HG03469 (cell line): ENCODE results near the gene TMEM220.
"Not testable (repeated sequence)": the region's sequence is repeated elsewhere in the genome, so short reads cannot be mapped to it uniquely, and the experiment has no call there.

Experiments
- ATAC-seq: cut with Tn5 transposase; IDR thresholded peaks from one replicate; pipeline ENCODE4 v1.9.1; 2021; ENCODE audit warnings: mild to moderate bottlenecking, moderate library complexity, moderate number of reproducible peaks; ENCODE audit not compliant: unreplicated experiment

Gene TMEM220

DNA sequence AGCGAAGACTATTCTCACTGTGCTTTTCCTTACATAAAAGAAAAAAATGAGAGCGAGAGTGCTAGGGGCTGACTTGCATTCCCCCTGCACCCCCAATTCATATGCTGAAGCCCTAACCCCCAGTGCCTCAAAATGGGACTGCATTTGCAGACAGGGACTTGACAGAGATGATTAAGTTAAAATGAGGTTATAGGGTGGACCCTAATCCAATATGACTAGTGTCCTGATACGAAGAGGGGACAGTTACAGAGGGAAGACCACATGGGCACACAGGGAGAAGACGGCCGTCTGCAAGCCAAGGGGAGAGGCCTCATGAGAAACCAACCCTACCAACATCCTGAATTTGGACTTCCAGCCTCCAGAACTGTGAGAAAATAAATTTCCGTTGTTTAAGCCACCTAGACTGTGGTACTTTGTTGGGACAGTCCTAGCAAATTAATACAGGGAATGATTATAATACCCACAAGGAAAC, 1.6 kb upstream of the TMEM220 start:
- no peak for ATAC-seq

DNA sequence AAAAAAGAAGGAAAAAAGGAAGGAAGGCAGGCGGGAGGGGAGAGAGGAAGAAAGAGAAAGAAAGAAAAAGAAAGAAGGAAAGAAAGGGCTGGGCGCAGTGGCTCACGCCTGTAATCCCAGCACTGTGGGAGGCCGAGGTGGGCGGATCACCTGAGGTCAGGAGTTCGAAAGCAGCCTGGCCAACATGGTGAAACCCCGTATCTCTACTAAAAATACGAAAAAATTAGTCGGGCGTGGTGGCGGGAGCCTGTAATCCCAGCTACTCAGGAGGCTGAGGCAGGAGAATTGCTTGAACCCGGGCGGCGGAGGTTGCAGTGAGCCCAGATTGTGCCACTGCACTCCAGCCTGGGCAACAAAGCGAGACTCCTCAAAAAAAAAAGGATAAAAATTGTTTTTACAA, 424 bp upstream of the TMEM220 start:
- not testable (repeated sequence) for ATAC-seq

DNA sequence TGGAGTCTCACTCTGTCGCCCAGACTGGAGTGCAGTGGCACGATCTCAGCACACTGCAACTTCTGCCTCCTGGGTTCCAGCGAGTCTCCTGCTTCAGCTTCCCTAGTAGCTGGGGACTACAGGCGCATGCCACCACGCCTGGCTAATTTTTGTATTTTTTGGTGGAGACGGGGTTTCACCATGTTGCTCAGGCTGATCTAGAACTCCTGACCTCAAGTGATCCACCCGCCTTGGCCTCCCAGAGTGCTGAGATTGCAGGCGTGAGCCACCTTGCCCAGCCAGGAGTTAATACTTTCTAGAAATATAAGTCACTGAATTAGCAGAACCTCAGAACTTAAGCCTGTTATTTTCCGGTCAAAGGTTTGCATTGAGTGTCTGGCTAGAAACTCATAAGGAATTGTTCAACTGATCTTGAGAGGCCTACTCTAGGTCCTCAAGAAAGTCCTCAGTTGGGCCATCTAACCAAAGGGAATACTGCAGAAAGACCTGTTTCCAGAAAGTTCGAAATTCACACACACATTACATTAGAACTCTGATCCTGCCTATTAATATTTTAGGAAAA, 1.4 kb downstream of the TMEM220 start:
- no peak for ATAC-seq

DNA sequence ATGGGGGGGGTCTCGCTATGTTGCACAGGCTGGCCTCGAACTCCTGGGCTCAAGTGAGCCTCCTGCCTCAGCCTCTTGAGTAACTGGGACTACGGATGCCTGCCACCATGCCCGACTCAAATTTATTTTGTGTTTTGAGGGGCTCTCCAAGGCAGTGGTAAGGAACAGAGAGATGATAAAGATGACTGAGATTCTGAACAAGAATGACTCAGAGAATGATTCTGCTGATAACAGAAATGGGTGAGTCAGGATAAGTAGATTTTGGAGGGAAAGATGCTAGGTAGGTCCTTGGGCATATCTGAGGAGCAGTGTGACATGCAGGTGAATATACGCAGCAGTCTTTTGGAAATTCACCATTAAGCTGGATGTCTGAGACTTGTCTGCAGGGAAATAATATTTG, 2.6 kb downstream of the TMEM220 start:
- no peak for ATAC-seq

DNA sequence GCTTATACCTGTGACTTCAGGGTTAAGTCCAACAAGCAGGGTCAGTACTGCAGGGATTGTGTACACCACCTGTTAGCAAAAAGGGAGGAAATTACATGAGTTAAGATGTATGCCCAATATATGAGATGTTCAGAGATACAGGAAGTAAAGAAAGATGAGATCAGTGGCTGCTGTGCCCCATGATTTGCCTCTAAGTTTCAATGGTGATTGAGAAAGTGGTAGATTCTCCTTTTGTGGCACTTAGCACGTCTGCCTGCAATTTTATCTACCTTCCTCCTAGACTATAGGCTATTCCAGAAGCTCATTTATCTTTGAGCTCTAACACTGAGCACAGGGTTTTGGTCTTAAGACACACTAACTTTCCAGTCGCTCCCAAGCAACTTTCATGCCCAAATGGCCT, 3.6 kb downstream of the TMEM220 start:
- no peak for ATAC-seq

DNA sequence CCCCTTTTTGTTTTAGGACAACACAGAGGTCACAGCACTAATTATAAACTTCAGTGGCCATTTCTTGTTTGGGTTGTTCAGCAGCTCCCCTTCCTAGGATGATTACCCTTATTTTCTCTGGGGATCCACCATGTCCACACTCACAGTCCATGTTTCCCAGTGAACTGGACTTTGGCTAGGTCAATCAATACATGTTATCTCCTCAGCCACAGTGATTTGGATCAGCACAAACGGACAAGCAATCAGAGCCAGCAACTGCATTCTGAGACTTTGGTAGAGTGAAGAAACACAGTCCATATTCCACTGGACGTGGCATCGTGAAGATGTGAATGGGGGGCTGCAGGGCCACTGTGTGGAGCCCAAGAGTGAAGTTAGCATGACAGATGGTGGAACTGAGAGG, 4.6 kb downstream of the TMEM220 start:
- no peak for ATAC-seq

DNA sequence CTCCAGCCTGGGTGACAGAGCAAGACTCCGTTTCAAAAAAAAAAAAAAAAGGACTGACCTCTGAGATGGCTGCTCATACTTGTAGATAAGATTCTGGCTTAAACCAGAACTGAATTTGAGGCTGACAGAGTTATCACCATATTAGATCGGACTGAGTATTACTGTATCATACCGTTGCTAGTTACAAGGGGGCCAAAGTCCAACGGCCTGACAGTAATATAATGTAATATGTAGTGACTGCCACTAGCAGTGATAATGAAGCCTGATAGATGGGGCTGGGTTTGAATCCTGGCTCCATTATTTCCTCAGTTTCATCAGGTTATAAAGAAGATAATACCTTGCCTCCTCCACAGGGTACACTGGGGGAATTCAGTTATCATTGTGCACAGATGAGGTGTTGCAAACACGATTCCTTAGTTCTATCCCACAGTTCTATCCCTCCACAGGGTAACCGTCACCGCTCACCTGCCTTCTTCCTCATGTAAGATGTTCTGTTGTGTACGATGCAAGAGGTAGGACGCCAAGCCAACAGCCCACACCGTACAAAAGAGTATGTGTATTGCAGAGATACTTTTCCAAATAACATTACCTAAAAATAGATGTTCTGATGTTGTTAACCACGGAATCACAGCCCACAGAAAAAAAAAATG, 5.2 kb downstream of the TMEM220 start:
- ATAC-seq, result no peak

DNA sequence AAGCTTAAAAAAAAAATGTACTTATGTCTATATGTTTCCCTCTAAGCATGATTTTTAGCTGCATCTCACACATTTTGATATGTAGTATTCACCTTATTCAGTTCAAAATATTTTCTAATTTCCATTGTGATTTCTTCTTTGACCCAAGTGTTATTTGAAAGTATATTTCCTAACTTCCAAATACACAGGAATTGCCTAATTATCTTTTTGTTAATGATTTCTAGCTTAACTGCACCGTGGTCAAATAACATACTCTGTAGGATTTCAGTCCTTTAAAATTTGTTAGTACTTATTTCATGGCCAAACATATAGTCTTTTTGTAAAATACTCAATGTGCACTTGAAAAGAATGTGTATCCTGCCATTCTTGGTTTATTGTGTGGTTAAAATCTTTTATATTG, 11.3 kb downstream of the TMEM220 start:
- no peak for ATAC-seq

DNA sequence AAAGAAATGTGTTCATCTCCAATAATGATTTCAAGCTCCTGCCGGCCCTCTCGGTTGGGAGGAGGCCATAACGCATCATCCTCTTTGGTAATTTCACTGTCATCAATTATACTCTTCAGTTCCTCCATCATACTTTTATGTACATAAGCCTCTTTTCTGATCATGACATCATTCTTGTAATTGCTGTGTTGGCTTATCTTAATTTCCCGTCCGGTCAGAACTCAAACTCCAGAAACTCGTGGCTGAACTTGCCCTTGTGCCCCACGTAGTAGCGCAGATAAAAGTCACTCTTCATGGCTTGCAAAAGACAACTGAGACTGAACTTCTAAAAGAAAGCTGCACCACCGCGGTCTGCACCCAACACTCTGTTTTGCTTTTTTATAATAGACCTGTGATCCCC, 13.6 kb downstream of the TMEM220 start:
- ATAC-seq, result no peak

DNA sequence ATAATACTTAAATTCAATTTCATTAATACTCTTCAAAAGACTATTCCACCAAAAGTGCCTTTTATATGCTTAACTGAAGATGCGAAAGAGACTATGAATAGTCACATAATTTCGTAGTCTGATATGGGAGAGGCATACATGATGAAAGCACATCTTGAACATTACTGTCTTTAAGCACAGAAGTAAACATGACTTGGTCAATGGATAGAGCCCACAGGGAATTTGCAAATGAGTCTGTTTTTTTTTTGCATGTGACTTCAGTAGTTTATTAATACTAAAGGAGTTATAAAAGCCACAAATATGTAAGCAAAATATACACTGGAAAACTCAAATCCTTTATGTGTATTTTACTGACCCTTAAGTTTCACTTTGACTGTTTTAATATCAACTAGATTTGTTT, 16.5 kb downstream of the TMEM220 start:
- ATAC-seq, result no peak

DNA sequence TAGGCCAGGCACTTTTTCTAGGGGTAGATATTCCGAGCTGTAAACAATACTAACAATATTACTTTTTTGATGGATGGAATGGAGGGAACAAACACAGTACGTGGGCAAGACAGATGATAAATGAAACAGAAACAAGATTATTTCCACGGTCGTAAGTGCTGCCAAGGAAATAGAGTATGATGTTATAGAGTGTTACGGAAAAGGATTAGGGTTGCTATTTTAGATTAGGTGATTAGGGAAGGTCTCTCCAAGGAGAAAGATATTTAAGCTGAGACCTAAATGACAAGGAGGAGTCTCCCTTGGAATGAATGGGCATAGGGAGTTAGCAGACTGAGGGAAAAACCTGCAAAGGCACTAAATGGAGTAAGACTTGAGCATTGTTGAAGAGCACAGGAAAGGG, 24.1 kb downstream of the TMEM220 start:
- ATAC-seq, result no peak

DNA sequence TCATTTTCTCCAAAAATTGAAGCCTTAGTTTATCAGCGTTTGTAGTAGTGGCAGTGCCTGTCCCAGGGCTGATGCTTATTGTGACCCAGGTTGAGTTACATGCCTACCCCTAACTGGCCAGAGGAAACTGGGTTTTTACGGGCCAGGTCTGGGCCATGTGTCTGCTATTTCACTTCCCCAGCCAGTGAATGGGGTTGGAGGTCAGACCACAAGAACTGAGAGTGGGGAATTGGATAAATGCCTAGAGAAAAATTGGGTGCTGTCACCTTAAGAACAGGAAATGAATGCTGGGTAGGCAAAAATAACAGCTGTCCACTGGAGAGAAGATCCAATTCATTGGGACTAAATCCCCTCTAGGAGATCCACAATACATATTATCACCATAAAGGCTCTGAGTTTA, 27.2 kb downstream of the TMEM220 start:
- no peak for ATAC-seq

DNA sequence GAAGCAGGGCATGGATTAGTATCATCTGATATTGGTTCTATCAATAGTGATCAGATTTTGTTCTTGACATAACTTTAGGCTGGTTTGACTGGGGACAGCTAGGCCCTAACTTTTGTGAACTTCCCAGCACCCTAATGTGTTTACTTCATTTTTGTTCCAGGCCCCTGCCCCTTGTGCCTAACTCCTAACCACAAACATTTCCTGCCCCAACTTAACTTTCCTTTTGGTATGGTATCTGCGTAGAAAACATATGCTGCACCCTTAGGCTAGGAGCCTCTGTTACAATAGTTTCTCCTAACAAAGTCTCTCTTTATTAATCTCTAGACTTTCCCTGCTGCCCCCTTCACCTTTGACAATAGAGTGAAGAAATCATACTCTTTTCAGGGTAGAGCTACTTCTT, 30.0 kb downstream of the TMEM220 start:
- ATAC-seq, result no peak

DNA sequence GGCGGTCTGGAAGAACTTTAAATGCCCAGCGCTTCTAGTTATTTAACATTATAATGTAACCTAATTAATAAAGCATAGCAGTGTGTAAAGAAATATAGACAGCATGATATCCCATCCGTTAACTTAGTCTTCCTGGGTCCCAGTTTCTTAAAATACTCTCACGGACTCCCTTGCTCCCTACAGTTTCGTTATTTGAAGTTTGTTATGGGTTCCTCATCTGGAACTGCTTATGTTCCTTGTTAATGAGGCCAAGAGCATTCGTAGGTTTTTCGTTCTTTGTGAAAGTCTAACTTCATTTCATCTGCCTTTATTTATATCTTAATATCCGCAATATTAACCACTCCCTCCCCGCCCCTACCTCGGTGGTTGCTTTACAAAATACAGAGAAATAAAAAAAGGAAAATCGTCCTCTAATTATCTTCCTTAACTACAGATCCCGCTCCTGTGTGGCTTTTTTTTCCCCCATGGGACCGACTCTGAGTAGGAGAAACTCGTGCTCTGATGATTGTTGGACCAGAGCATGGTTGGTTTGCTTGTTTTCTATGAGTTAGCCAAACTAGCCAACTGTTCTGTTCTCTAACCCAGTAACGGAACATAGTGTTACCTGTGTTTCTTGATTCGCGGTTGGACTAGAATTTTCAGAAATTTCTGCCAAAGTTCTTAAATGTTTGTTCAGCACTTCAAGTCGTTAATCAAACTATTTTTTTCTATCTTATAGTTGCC, 31.6 kb downstream of the TMEM220 start:
- no peak for ATAC-seq

DNA sequence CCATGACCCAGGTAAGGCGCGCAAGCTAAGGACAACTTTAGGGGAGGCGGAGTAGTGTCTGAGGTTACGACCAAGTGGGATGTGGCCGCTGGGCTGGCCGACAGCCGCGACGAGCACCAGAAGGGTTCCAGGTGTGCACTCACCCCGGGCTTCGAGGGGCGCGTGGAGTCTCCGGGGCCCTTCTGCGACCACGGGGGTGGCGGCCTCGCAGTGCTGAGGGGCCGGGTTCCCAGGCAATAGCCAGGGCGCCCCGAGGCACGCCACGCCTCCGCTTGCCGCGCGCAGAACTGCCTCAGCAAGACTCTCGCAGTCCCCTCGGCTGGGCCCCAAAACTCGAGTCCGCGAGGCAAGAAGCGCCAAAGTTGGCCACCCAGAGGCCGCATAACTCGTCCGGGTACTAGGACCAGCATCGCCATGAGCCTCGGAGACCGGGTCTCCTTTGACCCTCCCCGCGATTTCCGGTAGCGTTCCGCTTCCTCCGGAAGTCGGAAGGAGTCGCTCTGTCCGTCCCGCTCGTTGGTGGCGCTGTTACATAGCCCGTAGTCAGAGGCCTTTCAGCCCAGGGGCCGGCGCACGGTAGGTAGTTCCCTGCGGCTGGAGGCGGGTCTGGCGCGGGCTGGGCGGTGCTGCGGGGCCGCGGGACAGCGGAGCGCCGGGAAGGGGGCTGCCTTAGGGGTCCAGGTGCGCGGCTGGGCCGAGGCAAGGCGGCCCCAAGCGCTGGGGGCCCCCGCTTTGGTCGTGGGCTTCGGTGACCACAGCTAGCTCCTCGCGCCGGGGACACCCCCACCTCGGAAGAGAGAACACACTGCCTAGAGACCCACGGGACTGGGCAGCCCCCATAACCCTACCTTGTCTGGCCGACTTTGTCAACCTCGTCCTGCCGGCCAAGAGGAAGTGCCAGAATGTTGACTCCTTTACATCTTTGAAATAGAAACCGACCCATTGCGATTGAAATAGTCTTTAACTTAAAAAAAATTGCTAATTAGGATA, 32.4 kb downstream of the TMEM220 start, which contains the start of the genes ADPRM and SCO1:
ADPRM (plus strand) TSS at position 503 of the 990 bp plus-strand sequence. CDS start 7,333 bp downstream, outside the sequence.
SCO1 (minus strand) TSS at position 442 of the 990 bp plus-strand sequence; CDS start at position 416, 26 bp downstream.
- ATAC-seq, result peak; percentile 87

DNA sequence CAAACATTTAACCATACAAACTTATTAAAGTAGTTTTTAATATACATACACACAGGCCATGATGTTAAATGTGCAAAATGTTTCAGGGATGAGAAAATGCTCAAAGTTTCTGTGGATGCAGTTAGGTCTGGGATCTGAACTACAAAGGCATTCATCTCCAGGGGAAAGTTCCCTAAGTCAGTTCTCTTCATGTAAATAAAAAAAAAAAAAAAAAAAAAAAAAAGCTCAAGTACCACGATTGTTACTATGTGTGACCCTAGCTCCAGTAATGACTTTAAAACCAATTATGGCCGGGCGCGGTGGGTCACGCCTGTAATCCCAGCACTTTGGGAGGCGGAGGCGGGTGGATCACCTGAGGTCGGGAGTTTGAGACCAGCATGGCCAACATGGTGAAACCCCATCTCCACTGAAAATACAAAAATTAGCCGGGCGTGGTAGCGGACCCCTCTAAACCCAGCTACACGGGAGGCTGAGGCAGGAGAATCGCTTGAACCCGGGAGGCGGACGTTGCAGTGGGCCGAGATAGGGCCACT, 33.9 kb downstream of the TMEM220 start:
- not testable (repeated sequence) for ATAC-seq

DNA sequence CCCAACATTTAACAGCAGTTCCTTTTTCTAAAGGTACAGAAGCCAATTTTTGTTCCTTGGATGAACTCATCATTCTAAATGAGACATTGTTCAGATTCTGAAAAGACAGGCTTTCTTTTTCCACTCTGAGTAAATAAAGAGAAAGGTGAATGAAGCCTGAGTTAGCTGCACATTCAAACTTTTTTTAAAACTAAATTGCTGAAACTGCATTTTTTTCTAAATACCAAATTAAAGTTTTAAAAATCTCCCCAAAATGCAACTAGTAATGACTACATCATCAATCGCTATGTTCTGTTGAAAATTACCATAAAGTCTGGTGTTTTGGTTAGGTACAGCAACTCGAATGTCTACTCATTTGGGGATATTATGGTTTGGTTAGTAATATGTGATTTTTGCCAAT, 42.3 kb downstream of the TMEM220 start:
- no peak for ATAC-seq

DNA sequence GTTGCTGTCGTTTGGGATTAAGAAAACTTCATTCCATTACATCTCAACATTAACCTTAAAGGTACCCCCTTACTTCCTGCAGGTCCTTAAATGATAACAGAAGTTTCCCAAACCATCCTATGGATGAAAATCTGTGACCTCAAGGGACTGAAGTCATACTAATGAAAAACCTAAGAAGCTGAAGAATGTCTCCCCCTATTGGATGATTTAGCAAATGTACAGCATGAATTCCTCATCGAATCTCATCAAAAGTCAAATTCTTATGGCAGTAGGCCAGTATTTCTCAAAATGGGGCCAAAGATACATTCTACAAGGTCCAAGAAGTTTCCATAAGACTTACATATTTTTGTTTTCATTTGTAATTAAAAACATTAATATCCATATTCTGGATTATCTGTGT, 46.0 kb downstream of the TMEM220 start:
- no peak for ATAC-seq

DNA sequence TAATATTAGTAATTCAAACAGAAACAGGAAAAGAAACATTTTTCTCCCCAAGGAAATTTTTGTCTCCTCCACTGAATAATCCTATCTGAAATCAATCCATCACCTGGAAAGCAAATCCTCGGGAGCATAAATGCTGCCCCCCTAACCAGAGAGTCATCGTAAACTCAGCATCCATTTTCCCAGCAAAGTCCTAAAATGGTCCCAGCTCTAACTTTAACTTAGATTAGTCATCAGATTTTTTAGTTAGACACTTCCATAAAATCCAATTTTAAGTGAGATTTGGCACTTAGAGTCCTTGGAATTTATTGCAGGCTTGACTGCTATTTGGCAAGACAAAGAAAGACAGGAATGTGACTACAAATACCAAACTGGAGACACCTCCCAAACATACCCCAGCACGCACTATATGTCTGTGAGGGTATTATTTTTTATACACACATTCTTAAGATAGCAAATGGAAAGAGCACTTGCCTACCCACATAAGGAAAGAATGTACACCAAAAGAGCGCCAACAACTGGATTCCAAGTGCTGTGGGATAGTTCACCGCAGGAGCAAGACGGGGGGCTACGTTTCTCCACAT, 47.9 kb downstream of the TMEM220 start:
- no peak for ATAC-seq

DNA sequence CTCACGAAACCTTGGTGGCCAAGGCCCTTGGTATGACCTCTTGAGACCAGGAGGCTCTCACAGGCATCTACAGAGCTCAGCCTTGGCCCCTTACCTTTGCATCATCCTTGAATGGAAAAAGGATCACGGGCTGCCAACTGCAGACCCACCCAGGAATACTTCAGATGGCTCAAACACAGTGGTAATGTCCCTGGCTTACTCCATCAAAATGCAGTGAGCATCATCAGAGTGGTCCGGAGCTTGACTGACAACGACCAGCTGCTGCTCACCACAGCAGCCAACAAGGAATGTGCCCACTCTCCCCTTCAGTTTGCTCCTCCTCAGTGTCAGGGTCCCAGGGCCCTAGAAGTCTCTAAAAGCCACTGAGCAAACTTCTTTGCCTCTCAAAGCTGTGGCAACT, 55.1 kb downstream of the TMEM220 start:
- no peak for ATAC-seq
